Measurements from ENCODE around the gene NKAP.
"Not testable (repeated sequence)": the region's sequence is repeated elsewhere in the genome, so short reads cannot be mapped to it uniquely, and the experiment has no call there.

The NKAP gene

GRCh38 chrX:119935215-119935874 lies 8.2 kb downstream of the NKAP start:
- DNase-seq, result no peak

- DNase-seq, result not testable (repeated sequence)
These were observed 21.2 kb downstream of the NKAP start for GRCh38 chrX:119922391-119922790.

- DNase-seq, result no peak
These were observed 23.5 kb downstream of the NKAP start for GRCh38 chrX:119919835-119920585.

GRCh38 chrX:119917877-119918276 lies 25.7 kb downstream of the NKAP start:
- DNase-seq, result no peak

GRCh38 chrX:119916310-119916709 lies 27.2 kb downstream of the NKAP start:
- DNase-seq, result no peak

- no peak for DNase-seq
These were observed 42.6 kb downstream of the NKAP start for GRCh38 chrX:119900976-119901375.

- no peak for DNase-seq
These were observed 44.4 kb downstream of the NKAP start for GRCh38 chrX:119899125-119899524.

GRCh38 chrX:119895843-119896326 lies 47.7 kb downstream of the NKAP start, which contains the start of gene AKAP14:
AKAP14 (plus strand) TSS chrX:119895893; CDS start chrX:119903224, 7,331 bp downstream.
- no peak for DNase-seq

GRCh38 chrX:119891961-119892692 lies 51.4 kb downstream of the NKAP start:
- not testable (repeated sequence) for DNase-seq

- DNase-seq, result not testable (repeated sequence)
These were observed 52.9 kb downstream of the NKAP start for GRCh38 chrX:119890626-119891025.

- DNase-seq, result peak; percentile 50
These were observed 55.7 kb downstream of the NKAP start for GRCh38 chrX:119887721-119888425.

GRCh38 chrX:119885554-119886428 lies 57.8 kb downstream of the NKAP start:
- DNase-seq, result no peak

GRCh38 chrX:119880552-119881437 lies 62.8 kb downstream of the NKAP start:
- DNase-seq, result no peak

GRCh38 chrX:119880076-119880475 lies 63.5 kb downstream of the NKAP start:
- no peak for DNase-seq

GRCh38 chrX:119878740-119879139 lies 64.8 kb downstream of the NKAP start:
- DNase-seq, result no peak

GRCh38 chrX:119871599-119872395 lies 71.8 kb downstream of the NKAP start, which contains the start of the genes NDUFA1 and RNF113A:
NDUFA1 (plus strand) TSS chrX:119871832; CDS start chrX:119871912, 80 bp downstream.
RNF113A (minus strand) TSS chrX:119871733; CDS start chrX:119871613, 120 bp downstream.
- DNase-seq, result peak; percentile 86

GRCh38 chrX:119871245-119871598 lies 72.3 kb downstream of the NKAP start:
- no peak for DNase-seq
